Calu3 (cell line): ENCODE data around the gene MTUS2. TPM values are rescaled to one million over a fixed set of nuclear protein-coding genes. Genes with fewer than 3 reads are reported as not detected.

Experiments used
- BruUV-seq: library from RNA; stranded (reverse); fragments of 400-500 nt; replicated peaks from 2 replicates; lab custom pipeline; 2021; lab: Mats Ljungman, UMichigan
- CTCF ChIA-PET: fragments of 300-600 bp; sonication (Branson Sonifier 250); formaldehyde crosslinking; loops from one replicate; lab custom pipeline; 2022; ENCODE audit warnings: antibody characterized with exemption; lab: Charles Lee
- DNase-seq: peaks from one replicate; pipeline ENCODE4 v3.0.0; 2022
- H3K27ac Mint-ChIP-seq: one replicate; pipeline ENCODE4 v1.8.0; 2022; ENCODE audit warnings: mixed read lengths; ENCODE audit not compliant: unreplicated experiment
- H3K27me3 Mint-ChIP-seq: one replicate; pipeline ENCODE4 v1.8.0; 2022; ENCODE audit warnings: mixed read lengths; ENCODE audit not compliant: unreplicated experiment
- H3K36me3 Mint-ChIP-seq: one replicate; pipeline ENCODE4 v1.8.0; 2022; ENCODE audit warnings: mild to moderate bottlenecking, moderate library complexity, mixed read lengths; ENCODE audit not compliant: insufficient read depth, unreplicated experiment
- H3K4me1 Mint-ChIP-seq: one replicate; pipeline ENCODE4 v1.8.0; 2022; ENCODE audit warnings: mild to moderate bottlenecking, low read depth, mixed read lengths; ENCODE audit not compliant: unreplicated experiment
- H3K4me3 Mint-ChIP-seq: one replicate; pipeline ENCODE4 v1.8.0; 2022; ENCODE audit warnings: mild to moderate bottlenecking, low read depth, moderate library complexity, mixed read lengths; ENCODE audit not compliant: unreplicated experiment
- H3K9me3 Mint-ChIP-seq: one replicate; pipeline ENCODE4 v1.8.0; 2022; ENCODE audit warnings: low read depth, mixed read lengths; ENCODE audit not compliant: unreplicated experiment
- CTCF ChIP-seq: fragments of 200-600 bp; IDR thresholded peaks from one replicate; pipeline ENCODE4 v1.8.0; 2022; ENCODE audit warnings: antibody characterized with exemption; ENCODE audit not compliant: unreplicated experiment
- intact Hi-C: fragments of 100-400 bp; cut with micrococcal nuclease; formaldehyde crosslinking; loops from one replicate; pipeline ENCODE4 v1.10.0; 2022; ENCODE audit not compliant: unreplicated experiment
- total RNA-seq: library from RNA; stranded (reverse); gene quantifications from 2 replicates; pipeline ENCODE4 v1.2.3, GENCODE V29; 2022

Gene MTUS2
- total RNA-seq, 1 experiment from 2014 or later = not detected

GRCh38 chr13:29020314-29020713, 200.2 kb downstream of the MTUS2 start:
- Mint-ChIP-seq H3K9me3 (peaks cover 9% of the 10 kb centered on the region), H3K4me3 (no peak overlapping the region), H3K36me3 (no peaks in the 10 kb centered on the region), H3K27ac (no peak overlapping the region), H3K4me1 (no peaks in the 10 kb centered on the region), H3K27me3 (no peaks in the 10 kb centered on the region)
- TF ChIP-seq CTCF = no peak
- CTCF ChIA-PET = no interaction called here
- intact Hi-C loops = no loop called here
- no TSS peak for BruUV-seq
- no peak for DNase-seq

DNA sequence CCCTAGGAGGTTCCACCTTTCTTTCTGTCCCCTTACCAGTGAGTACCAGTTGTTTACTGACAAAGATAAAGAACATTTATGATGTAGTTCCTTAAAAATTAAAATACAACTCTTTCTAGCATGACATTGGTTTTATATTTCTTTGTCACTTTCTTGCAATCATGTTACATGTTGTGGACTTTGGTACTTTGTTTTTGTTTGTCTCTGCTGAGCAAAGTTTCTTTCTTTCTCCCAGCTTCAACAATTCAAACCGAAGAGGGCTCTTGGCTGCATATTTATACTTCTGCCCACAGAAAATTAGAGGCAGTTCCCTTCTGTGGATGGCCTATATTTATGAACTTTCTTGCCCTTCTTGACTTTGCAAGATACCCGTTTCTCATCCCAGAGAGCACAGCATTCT, 201.2 kb downstream of the MTUS2 start:
- Mint-ChIP-seq H3K4me3 (no peak overlapping the region), H3K4me1 (no peaks in the 10 kb centered on the region), H3K36me3 (no peaks in the 10 kb centered on the region), H3K27ac (no peak overlapping the region), H3K9me3 (peaks cover 9% of the 10 kb centered on the region), H3K27me3 (no peaks in the 10 kb centered on the region)
- BruUV-seq = no TSS peak
- CTCF ChIA-PET = no interaction called here
- no peak for TF ChIP-seq CTCF
- intact Hi-C loops = no loop called here
- DNase-seq = no peak

GRCh38 chr13:29021717-29022116, 201.6 kb downstream of the MTUS2 start:
- no TSS peak for BruUV-seq
- TF ChIP-seq CTCF = no peak

GRCh38 chr13:29022410-29022809, 202.3 kb downstream of the MTUS2 start:
- Mint-ChIP-seq H3K27ac (no peak overlapping the region), H3K9me3 (peaks cover 9% of the 10 kb centered on the region), H3K4me1 (no peaks in the 10 kb centered on the region), H3K27me3 (no peaks in the 10 kb centered on the region), H3K36me3 (no peaks in the 10 kb centered on the region), H3K4me3 (no peak overlapping the region)
- CTCF ChIA-PET = no interaction called here
- TF ChIP-seq CTCF = no peak
- DNase-seq = no peak
- BruUV-seq = no TSS peak
- intact Hi-C loops = no loop called here

More at GRCh38 chr13:29021717-29022116, 201.6 kb downstream of the MTUS2 start:
- CTCF ChIA-PET = no interaction called here
- DNase-seq = no peak
- Mint-ChIP-seq H3K27me3 (no peaks in the 10 kb centered on the region), H3K4me1 (no peaks in the 10 kb centered on the region), H3K27ac (no peak overlapping the region), H3K36me3 (no peaks in the 10 kb centered on the region), H3K9me3 (peaks cover 9% of the 10 kb centered on the region), H3K4me3 (no peak overlapping the region)
- intact Hi-C loops = no loop called here
